SK-N-SH (cell line): ENCODE measurements around the gene RNF167.

ENCODE experiments used
- CHD2 ChIP-seq: fragments of 150-350 bp; IDR thresholded peaks from 2 replicates; pipeline ENCODE4 v1.6.1; 2018; ENCODE audit warnings: low read length; ENCODE audit not compliant: partially characterized antibody
- EP300 ChIP-seq, 2 experiments: IDR thresholded peaks; 2 replicates each; pipeline versions ENCODE4 v1.4.0 to v1.6.1; 2012; ENCODE audit warnings: borderline replicate concordance in 1 of 2, low read depth in 1 of 2, low read length in 1 of 2
- EZH2phosphoT487 ChIP-seq: fragments of 200-600 bp; sonication (generic); IDR thresholded peaks from 2 replicates; pipeline ENCODE4 v1.6.1; 2017; ENCODE audit warnings: low read depth, mixed run types, mild to moderate bottlenecking, antibody characterized with exemption, moderate library complexity, borderline replicate concordance
- JUND ChIP-seq: IDR thresholded peaks from 2 replicates; pipeline ENCODE4 v1.4.0; 2012
- MAX ChIP-seq: IDR thresholded peaks from 2 replicates; pipeline ENCODE4 v1.4.0; 2012; ENCODE audit warnings: low read depth
- MEF2A ChIP-seq: IDR thresholded peaks from 2 replicates; pipeline ENCODE4 v1.4.0; 2012; ENCODE audit warnings: low read depth, borderline replicate concordance
- MXI1 ChIP-seq: IDR thresholded peaks from 2 replicates; pipeline ENCODE4 v1.6.1; 2012; ENCODE audit warnings: mild to moderate bottlenecking, low read depth, low read length, improper control_type of control experiment
- TCF12 ChIP-seq: IDR thresholded peaks from 2 replicates; pipeline ENCODE4 v1.4.0; 2012
- USF1 ChIP-seq: IDR thresholded peaks from 2 replicates; pipeline ENCODE4 v1.4.0; 2012; ENCODE audit warnings: low read depth, borderline replicate concordance
- TF ChIP-seq, protein P1 (sequence below): fragments of 200-600 bp; sonication (generic); IDR thresholded peaks from 2 replicates; pipeline ENCODE4 v1.6.1; 2017; ENCODE audit warnings: antibody characterized with exemption, mild to moderate bottlenecking, moderate library complexity
- TF ChIP-seq, protein P2 (sequence below): IDR thresholded peaks from 2 replicates; pipeline ENCODE4 v1.4.0; 2012; ENCODE audit warnings: low read depth, borderline replicate concordance

- TF ChIP-seq, protein P1, sequence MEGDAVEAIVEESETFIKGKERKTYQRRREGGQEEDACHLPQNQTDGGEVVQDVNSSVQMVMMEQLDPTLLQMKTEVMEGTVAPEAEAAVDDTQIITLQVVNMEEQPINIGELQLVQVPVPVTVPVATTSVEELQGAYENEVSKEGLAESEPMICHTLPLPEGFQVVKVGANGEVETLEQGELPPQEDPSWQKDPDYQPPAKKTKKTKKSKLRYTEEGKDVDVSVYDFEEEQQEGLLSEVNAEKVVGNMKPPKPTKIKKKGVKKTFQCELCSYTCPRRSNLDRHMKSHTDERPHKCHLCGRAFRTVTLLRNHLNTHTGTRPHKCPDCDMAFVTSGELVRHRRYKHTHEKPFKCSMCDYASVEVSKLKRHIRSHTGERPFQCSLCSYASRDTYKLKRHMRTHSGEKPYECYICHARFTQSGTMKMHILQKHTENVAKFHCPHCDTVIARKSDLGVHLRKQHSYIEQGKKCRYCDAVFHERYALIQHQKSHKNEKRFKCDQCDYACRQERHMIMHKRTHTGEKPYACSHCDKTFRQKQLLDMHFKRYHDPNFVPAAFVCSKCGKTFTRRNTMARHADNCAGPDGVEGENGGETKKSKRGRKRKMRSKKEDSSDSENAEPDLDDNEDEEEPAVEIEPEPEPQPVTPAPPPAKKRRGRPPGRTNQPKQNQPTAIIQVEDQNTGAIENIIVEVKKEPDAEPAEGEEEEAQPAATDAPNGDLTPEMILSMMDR, result no peak
- no peak for TF ChIP-seq MAX
- TF ChIP-seq JUND, result no peak
- TF ChIP-seq EZH2phosphoT487, result no peak
- no peak for TF ChIP-seq EP300 (IDR thresholded peaks at IDR 0.05; ENCODE audit: borderline replicate concordance in 1 of 2, low read depth in 1 of 2, low read length in 1 of 2)
- TF ChIP-seq USF1, result no peak
- TF ChIP-seq TCF12, result no peak
- no peak for TF ChIP-seq MXI1
- TF ChIP-seq MEF2A, result no peak
- TF ChIP-seq CHD2, result no peak
- TF ChIP-seq, protein P2, sequence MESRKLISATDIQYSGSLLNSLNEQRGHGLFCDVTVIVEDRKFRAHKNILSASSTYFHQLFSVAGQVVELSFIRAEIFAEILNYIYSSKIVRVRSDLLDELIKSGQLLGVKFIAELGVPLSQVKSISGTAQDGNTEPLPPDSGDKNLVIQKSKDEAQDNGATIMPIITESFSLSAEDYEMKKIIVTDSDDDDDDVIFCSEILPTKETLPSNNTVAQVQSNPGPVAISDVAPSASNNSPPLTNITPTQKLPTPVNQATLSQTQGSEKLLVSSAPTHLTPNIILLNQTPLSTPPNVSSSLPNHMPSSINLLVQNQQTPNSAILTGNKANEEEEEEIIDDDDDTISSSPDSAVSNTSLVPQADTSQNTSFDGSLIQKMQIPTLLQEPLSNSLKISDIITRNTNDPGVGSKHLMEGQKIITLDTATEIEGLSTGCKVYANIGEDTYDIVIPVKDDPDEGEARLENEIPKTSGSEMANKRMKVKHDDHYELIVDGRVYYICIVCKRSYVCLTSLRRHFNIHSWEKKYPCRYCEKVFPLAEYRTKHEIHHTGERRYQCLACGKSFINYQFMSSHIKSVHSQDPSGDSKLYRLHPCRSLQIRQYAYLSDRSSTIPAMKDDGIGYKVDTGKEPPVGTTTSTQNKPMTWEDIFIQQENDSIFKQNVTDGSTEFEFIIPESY, result no peak
Measured at GRCh38 chr17:4938688-4939545, 1.2 kb upstream of the RNF167 start.
